Fibroblast of skin of right biceps (primary cell): ENCODE results near the gene FRK.
A peak's percentile ranks its signal among the peaks of the same experiment; 100 is the strongest.
"Not testable (repeated sequence)": the region's sequence is repeated elsewhere in the genome, so short reads cannot be mapped to it uniquely, and the experiment has no call there.

Source experiments
- DNase-seq: peaks from one replicate; pipeline ENCODE4 v3.0.0-alpha.2; 2013

Gene FRK

GRCh38 chr6:116060572-116061283 lies at the start of gene FRK:
FRK (minus strand) TSS chr6:116060891; CDS start chr6:116060311, 580 bp downstream.
- DNase-seq, result peak; percentile 15

GRCh38 chr6:116108836-116109235 lies 48.1 kb upstream of the FRK start:
- DNase-seq, result no peak

GRCh38 chr6:116106146-116106545 lies 45.5 kb upstream of the FRK start:
- DNase-seq, result peak; percentile 13

- no peak for DNase-seq
Measured at GRCh38 chr6:116105247-116105646, 44.6 kb upstream of the FRK start.

GRCh38 chr6:116104636-116105035 lies 43.9 kb upstream of the FRK start:
- DNase-seq, result no peak

- no peak for DNase-seq
Measured at GRCh38 chr6:116102873-116103272, 42.2 kb upstream of the FRK start.

- no peak for DNase-seq
Measured at GRCh38 chr6:116101790-116102189, 41.1 kb upstream of the FRK start.

GRCh38 chr6:116101302-116101718 lies 40.6 kb upstream of the FRK start:
- no peak for DNase-seq

GRCh38 chr6:116100419-116101301 lies 40.0 kb upstream of the FRK start, which contains the start of gene NT5DC1:
NT5DC1 (plus strand) TSS chr6:116100853; CDS start chr6:116100931, 78 bp downstream.
- peak; percentile 65 for DNase-seq

- DNase-seq, result no peak
Measured at GRCh38 chr6:116099036-116099435, 38.3 kb upstream of the FRK start.

- DNase-seq, result peak; percentile 8
Measured at GRCh38 chr6:116096979-116097816, 36.5 kb upstream of the FRK start.

- DNase-seq, result not testable (repeated sequence)
Measured at GRCh38 chr6:116096048-116096759, 35.5 kb upstream of the FRK start.

- no peak for DNase-seq
Measured at GRCh38 chr6:116094041-116094440, 33.4 kb upstream of the FRK start.

- no peak for DNase-seq
Measured at GRCh38 chr6:116090251-116090650, 29.6 kb upstream of the FRK start.

GRCh38 chr6:116088946-116089345 lies 28.3 kb upstream of the FRK start:
- DNase-seq, result no peak

GRCh38 chr6:116087437-116088027 lies 26.8 kb upstream of the FRK start:
- peak; percentile 47 for DNase-seq

- DNase-seq, result no peak
Measured at GRCh38 chr6:116084284-116084683, 23.6 kb upstream of the FRK start.

GRCh38 chr6:116083052-116083451 lies 22.4 kb upstream of the FRK start:
- DNase-seq, result no peak

- no peak for DNase-seq
Measured at GRCh38 chr6:116078945-116079344, 18.3 kb upstream of the FRK start.

GRCh38 chr6:116078522-116078921 lies 17.8 kb upstream of the FRK start:
- no peak for DNase-seq

GRCh38 chr6:116074732-116075390 lies 14.2 kb upstream of the FRK start:
- no peak for DNase-seq
